Measurements from ENCODE around the gene SEC24B.

DNA sequence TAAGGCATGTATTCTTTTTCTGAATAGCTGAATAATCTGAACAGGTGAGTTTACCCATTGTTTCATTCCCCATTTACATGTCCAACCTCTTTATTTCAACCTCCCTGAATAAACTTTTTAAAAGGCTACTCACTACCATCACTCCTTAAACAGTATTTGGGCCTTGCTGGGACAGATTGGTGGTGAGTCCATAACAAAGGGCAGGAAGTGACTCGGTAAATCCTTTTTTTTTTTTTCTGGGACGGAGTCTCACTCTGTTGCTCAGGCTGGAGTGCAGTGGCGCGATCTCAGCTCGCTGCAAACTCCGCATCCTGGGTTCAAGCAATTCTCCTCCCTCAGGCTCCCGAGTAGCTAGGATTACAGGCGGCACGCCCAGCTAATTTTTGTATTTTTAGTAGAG, 23.4 kb upstream of the SEC24B start:
- TF ChIP-seq EP300 (conservative IDR thresholded peaks at IDR 0.05; ENCODE audit: poor library complexity, severe bottlenecking) (no peak), MXI1 (conservative IDR thresholded peaks at IDR 0.05; ENCODE audit: poor library complexity, severe bottlenecking) (no peak), EZH2 (IDR thresholded peaks at IDR 0.05; ENCODE audit: borderline replicate concordance, insufficient read depth, low read length, poor library complexity, severe bottlenecking) (no peak)
- TF ChIP-seq, protein P1, sequence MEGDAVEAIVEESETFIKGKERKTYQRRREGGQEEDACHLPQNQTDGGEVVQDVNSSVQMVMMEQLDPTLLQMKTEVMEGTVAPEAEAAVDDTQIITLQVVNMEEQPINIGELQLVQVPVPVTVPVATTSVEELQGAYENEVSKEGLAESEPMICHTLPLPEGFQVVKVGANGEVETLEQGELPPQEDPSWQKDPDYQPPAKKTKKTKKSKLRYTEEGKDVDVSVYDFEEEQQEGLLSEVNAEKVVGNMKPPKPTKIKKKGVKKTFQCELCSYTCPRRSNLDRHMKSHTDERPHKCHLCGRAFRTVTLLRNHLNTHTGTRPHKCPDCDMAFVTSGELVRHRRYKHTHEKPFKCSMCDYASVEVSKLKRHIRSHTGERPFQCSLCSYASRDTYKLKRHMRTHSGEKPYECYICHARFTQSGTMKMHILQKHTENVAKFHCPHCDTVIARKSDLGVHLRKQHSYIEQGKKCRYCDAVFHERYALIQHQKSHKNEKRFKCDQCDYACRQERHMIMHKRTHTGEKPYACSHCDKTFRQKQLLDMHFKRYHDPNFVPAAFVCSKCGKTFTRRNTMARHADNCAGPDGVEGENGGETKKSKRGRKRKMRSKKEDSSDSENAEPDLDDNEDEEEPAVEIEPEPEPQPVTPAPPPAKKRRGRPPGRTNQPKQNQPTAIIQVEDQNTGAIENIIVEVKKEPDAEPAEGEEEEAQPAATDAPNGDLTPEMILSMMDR (IDR thresholded peaks at IDR 0.05; ENCODE audit: poor library complexity, severe bottlenecking) = no peak
